ENCODE measurements around the gene GON4L. TPM values are rescaled to one million over a fixed set of nuclear protein-coding genes. Genes with fewer than 3 reads are reported as not detected.

GON4L gene
- total RNA-seq, 1 experiment from 2014 or later = 53.4 TPM

- H3K18ac ChIP-seq (ENCODE audit: insufficient read length, low read depth, low read length) = no peak overlapping the region
- no peak overlapping the region for H4K91ac ChIP-seq (ENCODE audit: insufficient read length, low read depth, low read length)
- Mint-ChIP-seq H3K4me1 (peaks cover 5 to 9% of the 10 kb centered on the region in 2 experiments), H3K4me3 (peak overlapping the region; percentile 99 to 100), H3K27ac (peak overlapping the region in 2 of 3 experiments; percentile 97 to 100; a peak in 5 of 7 replicates), H3K36me3 (ENCODE audit: insufficient read depth in 1 of 3, low read depth in 3 of 3) (peaks cover 21 to 38% (median 37%) of the 10 kb centered on the region in 3 experiments; a peak in 6 of 7 replicates), H3K9me3 (no peaks in the 10 kb centered on the region), H3K27me3 (ENCODE audit: low read depth) (peaks cover 5% of the 10 kb centered on the region)
- H3K27me3 ChIP-seq (ENCODE audit: insufficient read depth, low read length) = no peaks in the 10 kb centered on the region
- H4K5ac ChIP-seq (ENCODE audit: insufficient read length, low read depth, low read length) = no peak overlapping the region
- H2BK120ac ChIP-seq (ENCODE audit: low read depth, low read length, poor library complexity, severe bottlenecking) = no peak overlapping the region
- no peak overlapping the region for H4K8ac ChIP-seq (replicated peaks; ENCODE audit: insufficient read length, low read depth, low read length)
- no CpG with 5 or more reads among the region's 20 CpGs for whole genome bisulfite sequencing (ENCODE audit: extremely low coverage, insufficient read length, low lambda C conversion rate)
- H3K14ac ChIP-seq (ENCODE audit: insufficient read depth, low read length) = no peak overlapping the region
- H3K79me1 ChIP-seq (ENCODE audit: insufficient read depth, low read depth, low read length, poor library complexity, severe bottlenecking) = no peaks in the 10 kb centered on the region
- H2BK12ac ChIP-seq (ENCODE audit: insufficient read length, low read depth, low read length) = no peak overlapping the region
- no peaks in the 10 kb centered on the region for H3K4me1 ChIP-seq (ENCODE audit: insufficient read depth, low read length)
- H3K23me2 ChIP-seq (ENCODE audit: insufficient read length, low read depth, low read length, poor library complexity, severe bottlenecking) = no peaks in the 10 kb centered on the region
- DNase-seq = no peak
- no peaks in the 10 kb centered on the region for H4K20me1 ChIP-seq (ENCODE audit: control insufficient read depth, insufficient read depth, insufficient read length)
- no peak overlapping the region for H2BK15ac ChIP-seq (ENCODE audit: low read depth, low read length)
- no peak overlapping the region for H3K23ac ChIP-seq (ENCODE audit: insufficient read length, low read depth, low read length)
- peak overlapping the region; percentile 46 for H3K4me2 ChIP-seq (ENCODE audit: insufficient read depth, insufficient read length, low read length)
- no peaks in the 10 kb centered on the region for H3K9me3 ChIP-seq (ENCODE audit: control insufficient read depth, low read depth, low read length)
- no peak overlapping the region for H2BK5ac ChIP-seq (ENCODE audit: insufficient read length, low read length)
- H3K27ac ChIP-seq (ENCODE audit: insufficient read length, low read depth, low read length) = no peak overlapping the region
- no peak overlapping the region for H3K4ac ChIP-seq (ENCODE audit: low read depth, low read length)
- H2AFZ ChIP-seq (ENCODE audit: low read length) = no peak overlapping the region
- peaks cover 8% of the 10 kb centered on the region; the same call in 1 of the 2 replicates for H3K79me2 ChIP-seq (ENCODE audit: insufficient read depth, low read length)
- no peak overlapping the region for H3T11ph ChIP-seq (ENCODE audit: low read length)
- no peak for TF ChIP-seq CTCF (conservative IDR thresholded peaks at IDR 0.05)
- no peak overlapping the region for H2AK5ac ChIP-seq (ENCODE audit: insufficient read length, low read length)
- H3K9ac ChIP-seq (ENCODE audit: extremely low read depth, insufficient read length, low read length) = peak overlapping the region; percentile 89
- no peak overlapping the region for H3K56ac ChIP-seq (ENCODE audit: insufficient read length, low read depth, low read length)
- H2BK20ac ChIP-seq (ENCODE audit: low read depth, low read length, poor library complexity, severe bottlenecking) = no peak overlapping the region
Measured at GRCh38 chr1:155856257-155856974, 598 bp downstream of the GON4L start.
